Glutamatergic neuron (in vitro differentiated cells): ENCODE measurements around the gene FBXW8. TPM values are rescaled to one million over a fixed set of nuclear protein-coding genes. Genes with fewer than 3 reads are reported as not detected.

Experiments
- DNase-seq: peaks from one replicate; pipeline ENCODE4 v3.0.0; 2022
- H3K27ac Mint-ChIP-seq: one replicate; pipeline ENCODE4 v1.8.0; 2020; ENCODE audit warnings: mild to moderate bottlenecking, mixed read lengths, inconsistent platforms; ENCODE audit not compliant: unreplicated experiment
- H3K27me3 Mint-ChIP-seq: one replicate; pipeline ENCODE4 v1.8.0; 2020; ENCODE audit warnings: mild to moderate bottlenecking, moderate library complexity, mixed read lengths, inconsistent platforms; ENCODE audit not compliant: unreplicated experiment
- H3K36me3 Mint-ChIP-seq: one replicate; pipeline ENCODE4 v1.8.0; 2020; ENCODE audit warnings: mild to moderate bottlenecking, mixed read lengths, inconsistent platforms; ENCODE audit not compliant: unreplicated experiment
- H3K4me1 Mint-ChIP-seq: one replicate; pipeline ENCODE4 v1.8.0; 2020; ENCODE audit warnings: mild to moderate bottlenecking, low read depth, mixed read lengths, inconsistent platforms; ENCODE audit not compliant: unreplicated experiment
- H3K4me3 Mint-ChIP-seq: one replicate; pipeline ENCODE4 v1.8.0; 2020; ENCODE audit warnings: mild to moderate bottlenecking, mixed read lengths, inconsistent platforms; ENCODE audit not compliant: unreplicated experiment
- H3K9me3 Mint-ChIP-seq: one replicate; pipeline ENCODE4 v1.8.0; 2020; ENCODE audit warnings: mild to moderate bottlenecking, moderate library complexity, mixed read lengths, inconsistent platforms; ENCODE audit not compliant: unreplicated experiment
- CTCF ChIP-seq: fragments of 200-600 bp; sonication (generic); IDR thresholded peaks from one replicate; pipeline ENCODE4 v1.5.0; 2021; ENCODE audit not compliant: partially characterized antibody, unreplicated experiment
- total RNA-seq: library from RNA; stranded (reverse); fragmentation: NEBNext Ultra II Directional; extraction: Animal tissue kit (Norgen Biotek cat#: 25700); gene quantifications from one replicate; pipeline ENCODE4 v1.2.1, GENCODE V29; 2021; ENCODE audit not compliant: unreplicated experiment

FBXW8 gene
- total RNA-seq, 1 donor from 2014 or later: 16.2 TPM

- TF ChIP-seq CTCF: no peak
- no peaks in the 10 kb centered on the region for H3K27me3 Mint-ChIP-seq
- H3K4me3 Mint-ChIP-seq: peak overlapping the region; percentile 47
- no peaks in the 10 kb centered on the region for H3K36me3 Mint-ChIP-seq
- H3K4me1 Mint-ChIP-seq: peaks cover 32% of the 10 kb centered on the region
- H3K27ac Mint-ChIP-seq: peak overlapping the region; percentile 62
- H3K9me3 Mint-ChIP-seq: peaks cover under 1% of the 10 kb centered on the region
- no peak for DNase-seq
These were observed 58.2 kb downstream of the FBXW8 start for GRCh38 chr12:116968986-116969385.

- H3K36me3 Mint-ChIP-seq: no peaks in the 10 kb centered on the region
- H3K4me1 Mint-ChIP-seq: peaks cover 23% of the 10 kb centered on the region
- H3K4me3 Mint-ChIP-seq: peak overlapping the region; percentile 50
- TF ChIP-seq CTCF: no peak
- H3K9me3 Mint-ChIP-seq: no peaks in the 10 kb centered on the region
- peak overlapping the region; percentile 62 for H3K27ac Mint-ChIP-seq
- H3K27me3 Mint-ChIP-seq: no peaks in the 10 kb centered on the region
- DNase-seq: peak; percentile 43
These were observed 59.1 kb downstream of the FBXW8 start for GRCh38 chr12:116969615-116970585.

- H3K27me3 Mint-ChIP-seq: no peaks in the 10 kb centered on the region
- H3K4me3 Mint-ChIP-seq: no peak overlapping the region
- H3K27ac Mint-ChIP-seq: no peak overlapping the region
- H3K36me3 Mint-ChIP-seq: no peaks in the 10 kb centered on the region
- H3K9me3 Mint-ChIP-seq: no peaks in the 10 kb centered on the region
- no peak for TF ChIP-seq CTCF
- peaks cover 21% of the 10 kb centered on the region for H3K4me1 Mint-ChIP-seq
- no peak for DNase-seq
These were observed 60.5 kb downstream of the FBXW8 start for GRCh38 chr12:116971222-116971621.

- H3K9me3 Mint-ChIP-seq: no peaks in the 10 kb centered on the region
- DNase-seq: no peak
- H3K27ac Mint-ChIP-seq: no peak overlapping the region
- H3K4me1 Mint-ChIP-seq: peaks cover 4% of the 10 kb centered on the region
- no peak overlapping the region for H3K4me3 Mint-ChIP-seq
- no peak for TF ChIP-seq CTCF
- H3K36me3 Mint-ChIP-seq: no peaks in the 10 kb centered on the region
- H3K27me3 Mint-ChIP-seq: no peaks in the 10 kb centered on the region
These were observed 65.1 kb downstream of the FBXW8 start for GRCh38 chr12:116975779-116976393.
